Caco-2 (cell line): ENCODE results near the gene TGM3. TPM values are rescaled to one million over a fixed set of nuclear protein-coding genes. Genes with fewer than 3 reads are reported as not detected.

ENCODE experiments used
- Bru-seq: library from RNA; stranded (reverse); fragments of 400-500 nt; gene quantifications from one replicate; lab custom pipeline; 2021; lab: Mats Ljungman, UMichigan
- BruChase-seq, 2 experiments: library from RNA; stranded (reverse); fragments of 400-500 nt; gene quantifications; one replicate each; lab custom pipeline; 2021; lab: Mats Ljungman, UMichigan
- BruUV-seq: library from RNA; stranded (reverse); fragments of 400-500 nt; replicated peaks from 2 replicates; lab custom pipeline; 2021; lab: Mats Ljungman, UMichigan
- CTCF ChIA-PET: fragments of 300-600 bp; sonication (Branson Sonifier 250); formaldehyde crosslinking; loops from one replicate; lab custom pipeline; 2022; ENCODE audit warnings: antibody characterized with exemption; lab: Charles Lee
- POLR2A ChIA-PET: fragments of 300-600 bp; sonication (Branson Sonifier 250); formaldehyde crosslinking; loops from one replicate; lab custom pipeline; 2022; ENCODE audit warnings: antibody characterized with exemption; lab: Charles Lee
- DNase-seq, 2 experiments: peaks; one replicate each; pipeline versions ENCODE4 v3.0.0 to v3.0.0-alpha.2; 2020 to 2022
- H3K27me3 ChIP-seq: replicated peaks from 2 replicates; pipeline ENCODE4 v1.6.0; 2011; ENCODE audit warnings: low read length; ENCODE audit not compliant: control insufficient read depth, insufficient read depth
- H3K36me3 ChIP-seq: 2 replicates; pipeline ENCODE4 v1.5.1; 2011; ENCODE audit warnings: low read length; ENCODE audit not compliant: control insufficient read depth, insufficient read depth
- H3K4me1 ChIP-seq: fragments of 250-450 bp; sonication (Bioruptor Pico); 2 replicates; pipeline ENCODE4 v1.5.1; 2020; ENCODE audit warnings: mild to moderate bottlenecking
- H3K4me3 ChIP-seq: 2 replicates; pipeline ENCODE4 v1.5.1; 2011; ENCODE audit warnings: low read depth, mild to moderate bottlenecking, control low read depth, low read length
- H3K9me3 ChIP-seq: fragments of 250-450 bp; sonication (Bioruptor Pico); 2 replicates; pipeline ENCODE4 v1.5.1; 2020; ENCODE audit warnings: mild to moderate bottlenecking, moderate library complexity
- H3K27ac Mint-ChIP-seq: one replicate; pipeline ENCODE4 v1.8.0; 2022; ENCODE audit warnings: mixed read lengths; ENCODE audit not compliant: unreplicated experiment
- H3K27me3 Mint-ChIP-seq: one replicate; pipeline ENCODE4 v1.8.0; 2022; ENCODE audit warnings: mixed read lengths; ENCODE audit not compliant: insufficient read depth, unreplicated experiment
- H3K36me3 Mint-ChIP-seq: one replicate; pipeline ENCODE4 v1.8.0; 2022; ENCODE audit warnings: mild to moderate bottlenecking, mixed read lengths; ENCODE audit not compliant: insufficient read depth, unreplicated experiment
- H3K4me1 Mint-ChIP-seq: one replicate; pipeline ENCODE4 v1.8.0; 2022; ENCODE audit warnings: low read depth, mixed read lengths; ENCODE audit not compliant: unreplicated experiment
- H3K4me3 Mint-ChIP-seq: one replicate; pipeline ENCODE4 v1.8.0; 2022; ENCODE audit warnings: mild to moderate bottlenecking, moderate library complexity, mixed read lengths; ENCODE audit not compliant: unreplicated experiment
- H3K9me3 Mint-ChIP-seq: one replicate; pipeline ENCODE4 v1.8.0; 2022; ENCODE audit warnings: mixed read lengths; ENCODE audit not compliant: unreplicated experiment
- intact Hi-C: fragments of 100-400 bp; cut with micrococcal nuclease; formaldehyde crosslinking; loops from one replicate; pipeline ENCODE4 v1.10.0; 2022; ENCODE audit not compliant: unreplicated experiment
- long read RNA-seq: library from polyadenylated mRNA; stranded (forward); transcript quantifications from one replicate; pipeline ENCODE4 v2.0.0, GENCODE V29; 2022
- total RNA-seq: library from RNA; stranded (reverse); gene quantifications from 2 replicates; pipeline ENCODE4 v1.2.3, GENCODE V29; 2022
- TF ChIP-seq, protein P1 (sequence below), 2 experiments: fragments of 200-600 bp in 1 of 2; IDR thresholded peaks; 1 replicate in 1 of 2; 2 replicates in 1 of 2; pipeline versions ENCODE4 v1.5.1 to v1.8.0; 2011 to 2022; ENCODE audit warnings: antibody characterized with exemption in 1 of 2, control low read depth in 1 of 2, inconsistent platforms in 1 of 2, low read depth in 1 of 2, low read length in 1 of 2, mild to moderate bottlenecking in 1 of 2, moderate library complexity in 1 of 2; ENCODE audit not compliant: insufficient read depth in 1 of 2, severe bottlenecking in 1 of 2, unreplicated experiment in 1 of 2

TGM3 gene
- 0.20 TPM in 1 of 2 replicates, not detected in the other for total RNA-seq
- Bru-seq, nascent RNA, result percentile 10 among the genes with signal in this experiment
- percentile 7 among the genes with signal in this experiment for BruChase-seq, experiment 1, labeled RNA remaining after a 2-hour chase
- BruChase-seq, experiment 2, labeled RNA remaining after a 6-hour chase, result percentile 11 among the genes with signal in this experiment
- long read RNA-seq, result 0 reads

- TF ChIP-seq, protein P1, sequence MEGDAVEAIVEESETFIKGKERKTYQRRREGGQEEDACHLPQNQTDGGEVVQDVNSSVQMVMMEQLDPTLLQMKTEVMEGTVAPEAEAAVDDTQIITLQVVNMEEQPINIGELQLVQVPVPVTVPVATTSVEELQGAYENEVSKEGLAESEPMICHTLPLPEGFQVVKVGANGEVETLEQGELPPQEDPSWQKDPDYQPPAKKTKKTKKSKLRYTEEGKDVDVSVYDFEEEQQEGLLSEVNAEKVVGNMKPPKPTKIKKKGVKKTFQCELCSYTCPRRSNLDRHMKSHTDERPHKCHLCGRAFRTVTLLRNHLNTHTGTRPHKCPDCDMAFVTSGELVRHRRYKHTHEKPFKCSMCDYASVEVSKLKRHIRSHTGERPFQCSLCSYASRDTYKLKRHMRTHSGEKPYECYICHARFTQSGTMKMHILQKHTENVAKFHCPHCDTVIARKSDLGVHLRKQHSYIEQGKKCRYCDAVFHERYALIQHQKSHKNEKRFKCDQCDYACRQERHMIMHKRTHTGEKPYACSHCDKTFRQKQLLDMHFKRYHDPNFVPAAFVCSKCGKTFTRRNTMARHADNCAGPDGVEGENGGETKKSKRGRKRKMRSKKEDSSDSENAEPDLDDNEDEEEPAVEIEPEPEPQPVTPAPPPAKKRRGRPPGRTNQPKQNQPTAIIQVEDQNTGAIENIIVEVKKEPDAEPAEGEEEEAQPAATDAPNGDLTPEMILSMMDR (IDR thresholded peaks at IDR 0.05; ENCODE audit: insufficient read depth in 1 of 2, low read depth in 1 of 2, low read length in 1 of 2, severe bottlenecking in 1 of 2, unreplicated experiment in 1 of 2), result no peak
- H3K4me3 ChIP-seq, result no peak within 1 kb of the TSS
- ChIA-PET POLR2A (no interaction called here), CTCF (interaction anchor here (2.2 kb wide), 1 partner anchor 88 kb away, joined by 7 read pairs; no protein-coding TSS in a partner anchor)
- Mint-ChIP-seq H3K27ac (no peak within 1 kb of the TSS), H3K27me3 (no peaks in the 10 kb centered on the region), H3K4me3 (no peak within 1 kb of the TSS), H3K36me3 (no peaks in the 10 kb centered on the region), H3K9me3 (no peaks in the 10 kb centered on the region), H3K4me1 (peaks cover 25% of the 10 kb centered on the region)
- BruUV-seq, result no TSS peak
- H3K4me1 ChIP-seq, result peaks cover 21% of the 10 kb centered on the region
- H3K36me3 ChIP-seq, result no peaks in the 10 kb centered on the region
- H3K27me3 ChIP-seq, result no peaks in the 10 kb centered on the region
- H3K9me3 ChIP-seq, result no peaks in the 10 kb centered on the region
- intact Hi-C loops, result no loop called here
- DNase-seq, result no peak
These were observed at the start of gene TGM3 for GRCh38 chr20:2295886-2296515. Gene TGM3 (plus strand): TSS chr20:2296001. CDS start chr20:2296064, 63 bp downstream.

DNA sequence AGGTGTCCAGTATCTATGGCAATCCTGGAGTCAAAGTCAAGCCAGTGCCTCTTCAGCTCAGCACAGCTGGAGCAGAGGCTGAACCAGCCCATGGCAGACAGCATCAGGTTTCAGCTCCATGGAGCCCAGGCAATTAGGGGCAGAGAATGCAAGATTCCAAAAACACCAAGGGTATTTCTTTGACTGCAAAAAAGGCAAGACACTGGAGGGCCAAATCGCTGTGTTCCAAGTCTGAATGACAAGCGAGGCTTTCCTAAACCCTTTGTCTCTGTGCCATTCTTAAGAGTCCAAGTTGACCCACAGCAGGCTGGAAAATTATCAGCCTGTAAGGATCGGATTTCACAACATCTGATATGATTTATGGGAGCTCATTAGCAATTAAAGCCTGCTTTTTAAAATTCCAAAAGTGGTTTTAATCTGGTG is 49.7 kb upstream of the TGM3 start:
- Mint-ChIP-seq H3K9me3 (no peaks in the 10 kb centered on the region), H3K4me1 (no peaks in the 10 kb centered on the region), H3K27ac (no peak overlapping the region), H3K27me3 (peaks cover 10% of the 10 kb centered on the region), H3K36me3 (no peaks in the 10 kb centered on the region), H3K4me3 (no peak overlapping the region)
- Histone ChIP-seq H3K4me1 (no peaks in the 10 kb centered on the region), H3K27me3 (no peaks in the 10 kb centered on the region), H3K4me3 (no peak overlapping the region), H3K36me3 (no peaks in the 10 kb centered on the region), H3K9me3 (no peaks in the 10 kb centered on the region)
- TF ChIP-seq, protein P1 (IDR thresholded peaks at IDR 0.05; ENCODE audit: insufficient read depth in 1 of 2, low read depth in 1 of 2, low read length in 1 of 2, severe bottlenecking in 1 of 2, unreplicated experiment in 1 of 2), result no peak
- ChIA-PET CTCF (no interaction called here), POLR2A (no interaction called here)
- DNase-seq, result no peak
- intact Hi-C loops, result no loop called here
- no TSS peak for BruUV-seq

DNA sequence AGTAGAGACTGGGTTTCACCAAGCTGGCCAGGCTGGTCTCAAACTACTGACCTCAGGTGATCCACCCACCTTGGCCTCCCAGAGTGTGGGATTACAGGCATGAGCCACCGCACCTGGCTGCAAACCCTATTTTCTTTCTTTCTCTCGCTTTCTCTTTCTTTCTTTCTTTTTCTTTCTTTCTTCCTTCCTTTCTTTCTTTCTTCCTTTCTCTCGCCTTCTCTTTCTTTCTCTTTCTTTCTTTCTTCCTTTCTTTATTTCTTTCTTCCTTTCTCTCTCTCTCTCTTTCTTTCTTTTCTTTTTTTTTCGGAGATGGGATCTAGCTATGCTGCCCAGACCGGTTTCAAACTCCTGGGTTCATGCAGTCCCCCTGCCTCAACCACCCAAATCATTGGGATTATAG is 47.0 kb upstream of the TGM3 start:
- H3K4me3 ChIP-seq, result no peak overlapping the region
- H3K4me1 ChIP-seq, result no peaks in the 10 kb centered on the region
- no peaks in the 10 kb centered on the region for H3K36me3 ChIP-seq
- DNase-seq, result no peak
- TF ChIP-seq, protein P1 (IDR thresholded peaks at IDR 0.05; ENCODE audit: insufficient read depth in 1 of 2, low read depth in 1 of 2, low read length in 1 of 2, severe bottlenecking in 1 of 2, unreplicated experiment in 1 of 2), result no peak
- no peaks in the 10 kb centered on the region for H3K27me3 ChIP-seq
- intact Hi-C loops, result no loop called here
- Mint-ChIP-seq H3K36me3 (no peaks in the 10 kb centered on the region), H3K9me3 (no peaks in the 10 kb centered on the region), H3K4me3 (no peak overlapping the region), H3K27ac (no peak overlapping the region), H3K27me3 (peaks cover 13% of the 10 kb centered on the region), H3K4me1 (no peaks in the 10 kb centered on the region)
- ChIA-PET CTCF (interaction anchor here (0.6 kb wide), 1 partner anchor 276 kb away, joined by 3 read pairs; no protein-coding TSS in a partner anchor), POLR2A (no interaction called here)
- BruUV-seq, result no TSS peak
- H3K9me3 ChIP-seq, result no peaks in the 10 kb centered on the region
